Stomach (tissue), 9 donors: Measurements from ENCODE around the gene IGFBP4. TPM values are rescaled to one million over a fixed set of nuclear protein-coding genes. Genes with fewer than 3 reads are reported as not detected.

Experiments
- DNase-seq, 2 donors: peaks; one replicate each; pipeline versions ENCODE4 v3.0.0 to v3.0.0-alpha.2; 2013 to 2019
- H3K27ac ChIP-seq, 5 donors: fragments of 200-600 bp in 4 of 5; sonication (generic) in 4 of 5; one replicate each; pipeline ENCODE4 v1.5.1; 2013 to 2019; ENCODE audit warnings: mild to moderate bottlenecking in 1 of 5, moderate library complexity in 1 of 5
- H3K27me3 ChIP-seq, 3 donors: fragments of 200-600 bp; sonication (generic); one replicate each; pipeline ENCODE4 v1.5.1; 2017 to 2019; ENCODE audit warnings: mixed run types in 1 of 3
- H3K36me3 ChIP-seq, 4 donors: fragments of 200-600 bp; sonication (generic); 1 replicate in 3 of 4; 2 replicates in 1 of 4; pipeline ENCODE4 v1.5.1; 2016 to 2019
- H3K4me1 ChIP-seq, 4 donors: fragments of 200-600 bp; sonication (generic); one replicate each; pipeline ENCODE4 v1.5.1; 2016 to 2019
- H3K4me3 ChIP-seq, 4 donors: fragments of 200-600 bp; sonication (generic) in 3 of 4; one replicate each; pipeline ENCODE4 v1.5.1; 2016 to 2019; ENCODE audit warnings: mild to moderate bottlenecking in 1 of 4
- H3K9me3 ChIP-seq, 4 donors: fragments of 200-600 bp; sonication (generic); one replicate each; pipeline ENCODE4 v1.5.1; 2016 to 2019
- CTCF ChIP-seq, 7 experiments: fragments of 450-650 bp in 4 of 7; fragments of 200-600 bp in 3 of 7; sonication (generic) in 3 of 7; IDR thresholded peaks; one replicate each; pipeline ENCODE4 v1.5.1; 2016 to 2019; ENCODE audit warnings: antibody characterized with exemption in 7 of 7, control low read depth in 2 of 7, mild to moderate bottlenecking in 1 of 7
- EP300 ChIP-seq: sonication (generic); formaldehyde crosslinking; IDR thresholded peaks from one replicate; pipeline ENCODE4 v1.6.1; 2017; ENCODE audit warnings: antibody characterized with exemption
- POLR2A ChIP-seq, 4 donors: fragments of 450-650 bp; IDR thresholded peaks; one replicate each; pipeline ENCODE4 v1.6.1; 2016; ENCODE audit warnings: antibody characterized with exemption in 4 of 4, control low read depth in 2 of 4, mild to moderate bottlenecking in 1 of 4, moderate library complexity in 1 of 4
- POLR2AphosphoS5 ChIP-seq, 3 donors: sonication (generic); formaldehyde crosslinking; IDR thresholded peaks; one replicate each; pipeline ENCODE4 v1.6.1; 2016; ENCODE audit warnings: antibody characterized with exemption in 3 of 3
- WGBS, 5 donors: extraction: QIAGEN DNeasy Blood & Tissue Kit in 3 of 5; methylation state at CpG; one replicate each; pipeline versions ENCODE4 v1.1.5 to v1.1.7; 2013 to 2018; 5-methylcytosine and 5-hydroxymethylcytosine counted together
- intact Hi-C: fragments of 100-400 bp; cut with DNase I; formaldehyde crosslinking; loops from one replicate; pipeline ENCODE4 v1.15.1; 2023; ENCODE audit warnings: low total_unique reads
- polyA plus RNA-seq, 3 donors: library from polyadenylated mRNA; stranded (reverse); fragments of 200-250 nt; gene quantifications; one replicate each; pipeline ENCODE4 v1.2.3, GENCODE V29; 2013
- total RNA-seq, 5 donors: library from RNA; depleted of rRNA; stranded (reverse); fragments of >200 nt; gene quantifications; one replicate each; pipeline versions ENCODE4 v1.1.0 to v1.2.3, GENCODE V29; 2014 to 2016
- donor health status: healthy with polysubstance abuse.
- donor health status: Bipolar disorder and iron deficiency.
- donor health status: healthy.

Gene IGFBP4
- total and polyA plus RNA-seq, 8 donors = 71.2 to 658 (median 157) TPM

GRCh38 chr17:40490982-40491381 lies 47.7 kb downstream of the IGFBP4 start:
- Histone ChIP-seq H3K9me3 (no peaks in the 10 kb centered on the region), H3K4me1 (peaks cover 5 to 44% (median 16%) of the 10 kb centered on the region in 4 donors), H3K36me3 (no peaks in the 10 kb centered on the region), H3K27me3 (no peaks in the 10 kb centered on the region), H3K27ac (peak overlapping the region in 2 of 5 donors; percentile 49 to 68), H3K4me3 (no peak overlapping the region)
- WGBS, 5 donors = 81 to 95% (median 85%) methylated on average over 2 of the region's 2 CpGs
- no peak for TF ChIP-seq CTCF (IDR thresholded peaks at IDR 0.05)
- TF ChIP-seq POLR2AphosphoS5 (IDR thresholded peaks at IDR 0.05) = no peak
- TF ChIP-seq EP300 = no peak
- no peak for TF ChIP-seq POLR2A (IDR thresholded peaks at IDR 0.05)
- intact Hi-C loops = no loop called here
- DNase-seq = no peak

GRCh38 chr17:40491486-40491885 lies 48.2 kb downstream of the IGFBP4 start:
- no peaks in the 10 kb centered on the region for H3K27me3 ChIP-seq
- no peaks in the 10 kb centered on the region for H3K9me3 ChIP-seq
- H3K36me3 ChIP-seq = no peaks in the 10 kb centered on the region
- H3K4me3 ChIP-seq = no peak overlapping the region
- TF ChIP-seq POLR2AphosphoS5 (IDR thresholded peaks at IDR 0.05) (no peak), CTCF (IDR thresholded peaks at IDR 0.05) (no peak), POLR2A (IDR thresholded peaks at IDR 0.05) (no peak)
- DNase-seq = peak in 1 of 2 donors; percentile 48
- WGBS, 5 donors = 61 to 78% (median 70%) methylated on average over 7 of the region's 7 CpGs
- H3K27ac ChIP-seq = peak overlapping the region in 1 of 5 donors; percentile 68
- intact Hi-C loops = no loop called here
- peaks cover 5 to 40% (median 16%) of the 10 kb centered on the region in 4 donors for H3K4me1 ChIP-seq

GRCh38 chr17:40493697-40494096 lies 50.4 kb downstream of the IGFBP4 start:
- no peak for DNase-seq
- Histone ChIP-seq H3K36me3 (no peaks in the 10 kb centered on the region), H3K9me3 (no peaks in the 10 kb centered on the region), H3K4me3 (no peak overlapping the region), H3K27ac (no peak overlapping the region), H3K4me1 (peaks cover 7 to 35% (median 23%) of the 10 kb centered on the region in 4 donors), H3K27me3 (no peaks in the 10 kb centered on the region)
- TF ChIP-seq EP300 (no peak), POLR2AphosphoS5 (IDR thresholded peaks at IDR 0.05) (no peak), POLR2A (IDR thresholded peaks at IDR 0.05) (no peak), CTCF (IDR thresholded peaks at IDR 0.05) (no peak)
- 72 to 83% (median 80%) methylated on average over 4 of the region's 4 CpGs for WGBS, 5 donors
- intact Hi-C loops = no loop called here

DNA sequence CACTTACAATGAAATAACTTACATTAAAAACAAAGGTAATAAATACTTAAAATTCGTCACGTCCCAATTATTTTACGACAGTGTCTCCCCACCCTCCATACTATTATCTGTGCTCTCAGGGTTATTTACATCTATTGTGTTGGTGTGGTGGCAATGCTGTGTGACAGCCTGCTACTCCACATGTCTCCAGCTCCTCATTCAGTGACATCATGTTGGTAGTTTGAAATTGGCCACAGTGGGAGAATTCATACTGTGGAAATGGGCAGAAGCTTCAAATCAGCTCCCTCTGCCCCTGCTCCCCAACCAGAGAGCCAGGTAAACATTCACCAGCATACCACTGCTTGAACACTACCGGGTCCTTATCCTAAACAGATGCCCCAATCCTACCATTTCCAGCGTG lies 51.9 kb downstream of the IGFBP4 start:
- WGBS, 5 donors = 71 to 81% (median 74%) methylated on average over 5 of the region's 5 CpGs
- TF ChIP-seq CTCF (IDR thresholded peaks at IDR 0.05) (no peak), POLR2A (IDR thresholded peaks at IDR 0.05) (no peak), EP300 (no peak), POLR2AphosphoS5 (IDR thresholded peaks at IDR 0.05) (no peak)
- H3K4me3 ChIP-seq = no peak overlapping the region
- DNase-seq = no peak
- H3K4me1 ChIP-seq = peaks cover 14 to 43% (median 31%) of the 10 kb centered on the region in 4 donors
- H3K9me3 ChIP-seq = no peaks in the 10 kb centered on the region
- no peak overlapping the region for H3K27ac ChIP-seq
- H3K36me3 ChIP-seq = no peaks in the 10 kb centered on the region
- H3K27me3 ChIP-seq = no peaks in the 10 kb centered on the region
- intact Hi-C loops = no loop called here
